Gastroesophageal sphincter (tissue), 3 donors: ENCODE measurements around the gene PXDN.
A peak's percentile ranks its signal among the peaks of the same experiment; 100 is the strongest.

Experiments
- POLR2A ChIP-seq, 2 donors: fragments of 450-650 bp; IDR thresholded peaks; one replicate each; pipeline ENCODE4 v1.6.1; 2017; ENCODE audit warnings: antibody characterized with exemption in 2 of 2, mild to moderate bottlenecking in 2 of 2, moderate library complexity in 1 of 2
- POLR2AphosphoS5 ChIP-seq: sonication (generic); formaldehyde crosslinking; IDR thresholded peaks from one replicate; pipeline ENCODE4 v1.6.1; 2017; ENCODE audit warnings: antibody characterized with exemption
- TF ChIP-seq, protein P1 (sequence below), 4 experiments: fragments of 200-600 bp in 2 of 4; fragments of 450-650 bp in 2 of 4; sonication (generic) in 1 of 4; IDR thresholded peaks; one replicate each; pipeline ENCODE4 v1.5.1; 2017 to 2019; ENCODE audit warnings: antibody characterized with exemption in 4 of 4, mild to moderate bottlenecking in 2 of 4, moderate library complexity in 2 of 4

- TF ChIP-seq, protein P1, sequence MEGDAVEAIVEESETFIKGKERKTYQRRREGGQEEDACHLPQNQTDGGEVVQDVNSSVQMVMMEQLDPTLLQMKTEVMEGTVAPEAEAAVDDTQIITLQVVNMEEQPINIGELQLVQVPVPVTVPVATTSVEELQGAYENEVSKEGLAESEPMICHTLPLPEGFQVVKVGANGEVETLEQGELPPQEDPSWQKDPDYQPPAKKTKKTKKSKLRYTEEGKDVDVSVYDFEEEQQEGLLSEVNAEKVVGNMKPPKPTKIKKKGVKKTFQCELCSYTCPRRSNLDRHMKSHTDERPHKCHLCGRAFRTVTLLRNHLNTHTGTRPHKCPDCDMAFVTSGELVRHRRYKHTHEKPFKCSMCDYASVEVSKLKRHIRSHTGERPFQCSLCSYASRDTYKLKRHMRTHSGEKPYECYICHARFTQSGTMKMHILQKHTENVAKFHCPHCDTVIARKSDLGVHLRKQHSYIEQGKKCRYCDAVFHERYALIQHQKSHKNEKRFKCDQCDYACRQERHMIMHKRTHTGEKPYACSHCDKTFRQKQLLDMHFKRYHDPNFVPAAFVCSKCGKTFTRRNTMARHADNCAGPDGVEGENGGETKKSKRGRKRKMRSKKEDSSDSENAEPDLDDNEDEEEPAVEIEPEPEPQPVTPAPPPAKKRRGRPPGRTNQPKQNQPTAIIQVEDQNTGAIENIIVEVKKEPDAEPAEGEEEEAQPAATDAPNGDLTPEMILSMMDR (IDR thresholded peaks at IDR 0.05) = no peak
- no peak for TF ChIP-seq POLR2A (IDR thresholded peaks at IDR 0.05)
- TF ChIP-seq POLR2AphosphoS5 = peak; percentile 35
Observed at GRCh38 chr2:1707771-1708418, 36.4 kb downstream of the PXDN start.
